ENCODE data around the gene CYP2B6. TPM values are rescaled to one million over a fixed set of nuclear protein-coding genes. Genes with fewer than 3 reads are reported as not detected.
A peak's percentile ranks its signal among the peaks of the same experiment; 100 is the strongest.
"Not testable (repeated sequence)": the region's sequence is repeated elsewhere in the genome, so short reads cannot be mapped to it uniquely, and the experiment has no call there.

The CYP2B6 gene
- total and polyA plus RNA-seq, 2 experiments from 2014 or later = 3.9 to 8.4 TPM

DNA sequence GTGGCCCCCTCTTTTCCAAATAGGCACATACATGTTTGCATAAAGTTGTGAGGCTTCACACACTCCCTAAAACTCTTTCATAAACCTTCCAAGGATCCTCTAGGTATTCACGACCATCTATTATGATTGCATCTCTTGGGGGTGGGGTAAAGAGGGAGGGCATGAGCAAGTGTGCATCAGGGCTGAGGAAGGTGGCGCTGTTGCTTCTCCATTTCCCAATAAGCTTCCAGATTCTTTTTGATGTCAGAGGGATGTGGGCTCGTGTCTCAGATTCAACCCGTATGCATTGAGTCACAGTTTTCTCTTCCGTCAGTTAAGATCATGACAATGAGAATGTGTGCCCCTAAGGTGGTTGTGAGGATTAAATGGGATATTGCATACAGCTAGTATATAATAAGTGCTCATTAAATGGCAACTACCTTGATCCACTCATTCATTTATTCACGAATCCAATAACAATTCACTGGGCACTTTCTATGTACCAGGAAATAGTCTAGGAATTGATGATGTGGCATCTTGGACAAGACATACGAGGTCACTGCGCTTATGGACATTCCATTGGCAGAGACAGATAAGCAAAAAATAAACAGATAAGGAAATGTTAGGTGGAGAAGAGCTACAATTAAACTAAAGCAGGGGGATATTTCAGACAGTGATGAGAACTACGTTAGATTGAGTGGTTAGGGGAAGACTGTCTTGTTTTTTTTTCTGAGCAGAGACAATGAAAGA, 10.3 kb downstream of the CYP2B6 start:
- DNase-seq (ENCODE audit: low spot score) (peak; percentile 64), ATAC-seq (peak; percentile 40; the same call in 2 of the 3 replicates)
- H3K27me3 Mint-ChIP-seq (ENCODE audit: insufficient read depth, low read depth, poor library complexity) = peaks cover 6% of the 10 kb centered on the region
- H3K9me2 ChIP-seq (ENCODE audit: insufficient read depth) = no peaks in the 10 kb centered on the region
- no peaks in the 10 kb centered on the region for H3K79me2 ChIP-seq (replicated peaks; ENCODE audit: insufficient read depth)
- H3K4me3 ChIP-seq = no peak overlapping the region
- no peak overlapping the region for H3K4me2 ChIP-seq
- H2AFZ ChIP-seq = no peak overlapping the region
- no peak overlapping the region for H3K27ac Mint-ChIP-seq
- no peaks in the 10 kb centered on the region for H3F3A ChIP-seq (replicated peaks; ENCODE audit: low read depth)
- H3K9me3 Mint-ChIP-seq = peaks cover 17% of the 10 kb centered on the region
- no peaks in the 10 kb centered on the region for H4K20me1 ChIP-seq (replicated peaks; ENCODE audit: insufficient read depth)
- peaks cover 8% of the 10 kb centered on the region for H3K4me1 ChIP-seq (ENCODE audit: insufficient read depth)
- no peak overlapping the region for H3K4me3 Mint-ChIP-seq
- no peaks in the 10 kb centered on the region for H3K27me3 ChIP-seq (ENCODE audit: insufficient read depth)
- TF ChIP-seq CREB1 (CRISPR knock-in tag; IDR thresholded peaks at IDR 0.05; ENCODE audit: low read depth) = no peak
- TF ChIP-seq JUNB (IDR thresholded peaks at IDR 0.05; ENCODE audit: unreplicated experiment) = no peak
- TF ChIP-seq REST (IDR thresholded peaks at IDR 0.05; ENCODE audit: unreplicated experiment) = no peak
- peak; percentile 61 to 78 for TF ChIP-seq CTCF (conservative IDR thresholded peaks at IDR 0.05; ENCODE audit: low read depth in 2 of 2)
- no peak for TF ChIP-seq POLR2AphosphoS5 (IDR thresholded peaks at IDR 0.05; ENCODE audit: low read depth)
- TF ChIP-seq ZNF462 (CRISPR knock-in tag; IDR thresholded peaks at IDR 0.05) = no peak
- H3K27ac ChIP-seq (ENCODE audit: low read depth) = no peak overlapping the region
- no peaks in the 10 kb centered on the region for H3K36me3 ChIP-seq (ENCODE audit: insufficient read depth)
- peaks cover 6% of the 10 kb centered on the region for H3K4me1 Mint-ChIP-seq
- H3K36me3 Mint-ChIP-seq (ENCODE audit: low read depth) = peaks cover 4% of the 10 kb centered on the region

GRCh38 chr19:41003656-41004055, 12.6 kb downstream of the CYP2B6 start:
- not testable (repeated sequence) for H3K4me3 ChIP-seq; H3K27me3 ChIP-seq (ENCODE audit: insufficient read depth)
- peaks cover 14% of the 10 kb centered on the region for H3K9me3 Mint-ChIP-seq

More at GRCh38 chr19:41003656-41004055, 12.6 kb downstream of the CYP2B6 start:
- Mint-ChIP-seq H3K27me3 (ENCODE audit: insufficient read depth, low read depth, poor library complexity) (peaks cover 11% of the 10 kb centered on the region), H3K27ac (0 out of 2 replicates have a peak overlapping the region, but pooled peaks have one; percentile 22)
- H3K4me3 Mint-ChIP-seq; H3K27ac ChIP-seq (ENCODE audit: low read depth); H3K9me2 ChIP-seq (ENCODE audit: insufficient read depth); H3K79me2 ChIP-seq (replicated peaks; ENCODE audit: insufficient read depth); ATAC-seq; H3F3A ChIP-seq (replicated peaks; ENCODE audit: low read depth); H3K4me1 ChIP-seq (ENCODE audit: insufficient read depth); H3K36me3 ChIP-seq (ENCODE audit: insufficient read depth); H3K4me1 Mint-ChIP-seq; H3K36me3 Mint-ChIP-seq (ENCODE audit: low read depth); H3K4me2 ChIP-seq; H4K20me1 ChIP-seq (replicated peaks; ENCODE audit: insufficient read depth): not testable (repeated sequence)
- DNase-seq (ENCODE audit: low spot score) = peak; percentile 27
- H2AFZ ChIP-seq = peak overlapping the region; percentile 86; the same call in 1 of the 2 replicates
